Fibroblast of lung (primary cell): Measurements from ENCODE around the gene FTCDNL1. TPM values are rescaled to one million over a fixed set of nuclear protein-coding genes. Genes with fewer than 3 reads are reported as not detected.

Experiments used
- DNase-seq, 2 donors: peaks; one replicate each; pipeline versions ENCODE4 v3.0.0 to v3.0.0-alpha.2; 2010; ENCODE audit warnings: low read depth in 2 of 2
- H2AFZ ChIP-seq: 2 replicates; pipeline ENCODE4 v1.5.1; 2012; ENCODE audit warnings: low read length, control low read depth, inconsistent platforms
- H3K27ac ChIP-seq: 2 replicates; pipeline ENCODE4 v1.5.1; 2011; ENCODE audit warnings: low read length, control low read depth; ENCODE audit not compliant: insufficient read depth
- H3K27me3 ChIP-seq: 2 replicates; pipeline ENCODE4 v1.5.1; 2011; ENCODE audit warnings: mild to moderate bottlenecking, low read length; ENCODE audit not compliant: control insufficient read depth, insufficient read depth
- H3K36me3 ChIP-seq: 2 replicates; pipeline ENCODE4 v1.5.1; 2011; ENCODE audit warnings: low read length; ENCODE audit not compliant: control insufficient read depth, insufficient read depth
- H3K4me1 ChIP-seq: 2 replicates; pipeline ENCODE4 v1.5.1; 2011; ENCODE audit warnings: low read length; ENCODE audit not compliant: control insufficient read depth, insufficient read depth; ENCODE audit errors: extremely low read depth
- H3K4me2 ChIP-seq: 2 replicates; pipeline ENCODE4 v1.5.1; 2011; ENCODE audit warnings: low read length, control low read depth; ENCODE audit not compliant: insufficient read depth; ENCODE audit errors: extremely low read depth
- H3K4me3 ChIP-seq, 4 experiments: fragments of 200-600 bp in 1 of 4; sonication (generic) in 1 of 4; replicated peaks in 1 of 4; 2 replicates each; pipeline ENCODE4 v1.5.1; 2011 to 2016; ENCODE audit warnings: low read length in 4 of 4, low read depth in 3 of 4, mild to moderate bottlenecking in 3 of 4, control low read depth in 2 of 4, inconsistent platforms in 1 of 4, mixed read lengths in 1 of 4; ENCODE audit not compliant: insufficient read depth in 1 of 4; ENCODE audit errors: control extremely low read depth in 1 of 4
- H3K79me2 ChIP-seq: 2 replicates; pipeline ENCODE4 v1.5.1; 2012; ENCODE audit warnings: mild to moderate bottlenecking, low read length, inconsistent platforms; ENCODE audit not compliant: control insufficient read depth, insufficient read depth
- H3K9ac ChIP-seq: 2 replicates; pipeline ENCODE4 v1.5.1; 2011; ENCODE audit warnings: mild to moderate bottlenecking, low read length, control low read depth; ENCODE audit not compliant: insufficient read depth
- H3K9me3 ChIP-seq: 2 replicates; pipeline ENCODE4 v1.5.1; 2012; ENCODE audit warnings: low read depth, low read length; ENCODE audit not compliant: control insufficient read depth, insufficient read depth
- H4K20me1 ChIP-seq: 2 replicates; pipeline ENCODE4 v1.5.1; 2011; ENCODE audit warnings: low read length; ENCODE audit not compliant: control insufficient read depth, insufficient read depth; ENCODE audit errors: extremely low read depth
- CTCF ChIP-seq, 2 donors: IDR thresholded peaks in 1 of 2; conservative IDR thresholded peaks in 1 of 2; 1 replicate in 1 of 2; 2 replicates in 1 of 2; pipeline ENCODE4 v1.5.1; 2011 to 2012; ENCODE audit warnings: low read length in 2 of 2, control low read depth in 1 of 2, inconsistent platforms in 1 of 2, low read depth in 1 of 2, mild to moderate bottlenecking in 1 of 2
- EZH2 ChIP-seq: IDR thresholded peaks from 2 replicates; pipeline ENCODE4 v1.5.1; 2012; ENCODE audit warnings: low read length, control low read depth, mild to moderate bottlenecking; ENCODE audit errors: missing control alignments
- polyA plus RNA-seq, 2 donors: library from polyadenylated mRNA; depleted of rRNA in 1 of 2; stranded (reverse) in 1 of 2; unstranded in 1 of 2; fragments of >200 nt; gene quantifications; 2 replicates each; pipeline ENCODE4 v1.2.1, GENCODE V29; 2011 to 2012; ENCODE audit warnings: missing spikeins in 1 of 2
- total RNA-seq: library from RNA; depleted of rRNA; stranded (reverse); fragments of >200 nt; gene quantifications from 2 replicates; pipeline ENCODE4 v1.2.1, GENCODE V29; 2014

The FTCDNL1 gene
- total and polyA plus RNA-seq, 2 donors (not counting 1 experiment from before 2014, with no cell fraction given): 1.0 to 3.6 TPM

- no peaks in the 10 kb centered on the region for H4K20me1 ChIP-seq
- DNase-seq: no peak
- no peak overlapping the region for H3K9ac ChIP-seq
- no peaks in the 10 kb centered on the region for H3K36me3 ChIP-seq
- H3K27me3 ChIP-seq: no peaks in the 10 kb centered on the region
- no peak overlapping the region for H3K4me3 ChIP-seq
- no peak overlapping the region for H3K27ac ChIP-seq
- no peaks in the 10 kb centered on the region for H3K9me3 ChIP-seq
- no peak for TF ChIP-seq EZH2
- no peak for TF ChIP-seq CTCF (conservative IDR thresholded peaks at IDR 0.05 in 1 of 2, IDR thresholded peaks at IDR 0.05 in 1 of 2; ENCODE audit: low read depth in 1 of 2, low read length in 2 of 2)
- no peak overlapping the region for H3K4me2 ChIP-seq
- no peak overlapping the region for H2AFZ ChIP-seq
- no peaks in the 10 kb centered on the region for H3K4me1 ChIP-seq
- no peaks in the 10 kb centered on the region for H3K79me2 ChIP-seq
These were observed 96.2 kb downstream of the FTCDNL1 start for GRCh38 chr2:199754766-199755165.

- Histone ChIP-seq H4K20me1 (no peaks in the 10 kb centered on the region), H3K4me2 (no peak overlapping the region), H3K4me3 (no peak overlapping the region), H3K9me3 (no peaks in the 10 kb centered on the region), H3K4me1 (no peaks in the 10 kb centered on the region), H3K9ac (no peak overlapping the region), H3K36me3 (no peaks in the 10 kb centered on the region), H2AFZ (no peak overlapping the region), H3K27ac (no peak overlapping the region), H3K27me3 (no peaks in the 10 kb centered on the region), H3K79me2 (no peaks in the 10 kb centered on the region)
- no peak for DNase-seq
- TF ChIP-seq EZH2: no peak
- no peak for TF ChIP-seq CTCF (conservative IDR thresholded peaks at IDR 0.05 in 1 of 2, IDR thresholded peaks at IDR 0.05 in 1 of 2; ENCODE audit: low read depth in 1 of 2, low read length in 2 of 2)
These were observed 99.4 kb downstream of the FTCDNL1 start for GRCh38 chr2:199751492-199752120.

- no peak overlapping the region for H3K27ac ChIP-seq
These were observed 101.4 kb downstream of the FTCDNL1 start for GRCh38 chr2:199749571-199749970.

More at GRCh38 chr2:199749571-199749970, 101.4 kb downstream of the FTCDNL1 start:
- Histone ChIP-seq H3K27me3 (no peaks in the 10 kb centered on the region), H3K9me3 (no peaks in the 10 kb centered on the region), H3K4me2 (no peak overlapping the region), H3K9ac (no peak overlapping the region), H2AFZ (no peak overlapping the region), H3K79me2 (no peaks in the 10 kb centered on the region), H3K4me3 (no peak overlapping the region), H4K20me1 (no peaks in the 10 kb centered on the region), H3K36me3 (no peaks in the 10 kb centered on the region), H3K4me1 (no peaks in the 10 kb centered on the region)
- DNase-seq: no peak
- no peak for TF ChIP-seq CTCF (conservative IDR thresholded peaks at IDR 0.05 in 1 of 2, IDR thresholded peaks at IDR 0.05 in 1 of 2; ENCODE audit: low read depth in 1 of 2, low read length in 2 of 2)
- no peak for TF ChIP-seq EZH2
